Suppressor macrophage treated with lipopolysaccharide for 1 hour (primary cell): Measurements from ENCODE around the gene CSF1R.
A peak's percentile ranks its signal among the peaks of the same experiment; 100 is the strongest.
"Not testable (repeated sequence)": the region's sequence is repeated elsewhere in the genome, so short reads cannot be mapped to it uniquely, and the experiment has no call there.

Source experiments
- DNase-seq, 3 donors: peaks; one replicate each; pipeline ENCODE4 v3.0.0-alpha.2; 2020 to 2022

CSF1R gene

DNA sequence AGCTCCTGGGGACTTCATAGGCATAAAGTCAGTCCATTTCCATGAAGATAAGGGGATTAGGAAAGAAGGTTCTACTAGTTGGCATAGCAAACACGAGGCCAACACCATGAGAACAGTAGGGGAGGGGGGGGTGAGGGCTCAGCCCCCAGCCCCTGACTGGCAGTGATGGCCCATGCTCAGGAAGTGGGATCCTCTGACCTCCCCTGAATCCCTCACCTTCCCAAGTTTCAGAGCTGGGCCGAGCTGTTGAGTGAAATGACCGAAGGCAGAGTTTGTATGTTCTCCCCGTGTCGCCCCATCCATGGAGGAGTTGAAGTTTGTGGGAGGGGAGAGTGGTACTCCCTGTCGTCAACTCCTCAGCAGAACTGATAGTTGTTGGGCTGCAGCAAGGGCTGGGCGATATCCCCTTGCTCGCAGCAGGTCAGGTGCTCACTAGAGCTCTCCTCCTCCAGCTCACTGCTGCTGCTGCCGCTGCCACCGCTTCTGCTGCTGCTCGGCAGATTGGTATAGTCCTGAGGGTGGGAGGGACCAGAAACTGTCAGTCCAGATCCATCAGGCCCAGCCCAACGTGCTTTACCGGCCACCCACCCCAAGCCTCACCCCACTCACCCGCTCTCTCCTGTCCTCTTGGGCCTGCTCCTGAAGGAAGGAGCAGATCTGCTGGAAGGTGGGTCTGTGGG lies 32.5 kb downstream of the CSF1R start:
- DNase-seq: no peak

DNA sequence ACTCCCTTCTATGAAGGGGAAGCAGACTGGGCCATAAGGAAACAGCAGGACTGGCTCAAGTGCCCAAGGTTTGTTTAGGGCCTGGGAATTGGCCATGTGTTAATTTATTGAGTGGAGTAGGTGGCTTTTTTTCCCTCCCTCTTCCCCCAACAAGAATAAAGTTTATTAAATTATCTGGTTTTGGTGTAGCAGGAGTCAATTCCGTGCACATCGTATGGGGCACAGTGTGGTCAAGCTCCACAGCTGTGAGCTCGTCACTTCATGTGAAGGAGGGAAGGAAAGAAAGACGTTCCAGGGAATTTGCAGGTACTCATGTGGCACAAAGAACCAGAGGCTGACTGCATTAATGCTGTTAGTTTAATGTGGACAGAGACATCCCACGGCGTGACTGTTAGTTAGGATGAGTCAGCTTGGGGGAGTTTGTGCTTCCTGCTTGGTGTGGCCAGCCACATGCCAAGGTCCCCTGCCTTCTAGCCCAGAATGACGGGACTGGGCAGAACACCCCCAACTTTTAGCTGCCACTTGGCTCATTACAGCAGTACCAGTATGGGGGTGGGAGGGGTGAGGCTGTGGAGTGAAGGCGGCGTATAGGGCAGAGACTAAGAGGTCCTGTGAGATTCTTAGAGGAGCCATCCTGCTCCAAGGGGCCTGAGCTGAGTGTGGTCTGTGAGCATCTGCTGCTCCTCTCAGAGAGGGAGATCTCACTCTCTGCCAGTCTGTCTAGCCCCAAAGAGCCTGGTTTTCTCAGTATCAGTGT lies 33.2 kb downstream of the CSF1R start:
- DNase-seq: peak; percentile 90 to 95 (median 94)

DNA sequence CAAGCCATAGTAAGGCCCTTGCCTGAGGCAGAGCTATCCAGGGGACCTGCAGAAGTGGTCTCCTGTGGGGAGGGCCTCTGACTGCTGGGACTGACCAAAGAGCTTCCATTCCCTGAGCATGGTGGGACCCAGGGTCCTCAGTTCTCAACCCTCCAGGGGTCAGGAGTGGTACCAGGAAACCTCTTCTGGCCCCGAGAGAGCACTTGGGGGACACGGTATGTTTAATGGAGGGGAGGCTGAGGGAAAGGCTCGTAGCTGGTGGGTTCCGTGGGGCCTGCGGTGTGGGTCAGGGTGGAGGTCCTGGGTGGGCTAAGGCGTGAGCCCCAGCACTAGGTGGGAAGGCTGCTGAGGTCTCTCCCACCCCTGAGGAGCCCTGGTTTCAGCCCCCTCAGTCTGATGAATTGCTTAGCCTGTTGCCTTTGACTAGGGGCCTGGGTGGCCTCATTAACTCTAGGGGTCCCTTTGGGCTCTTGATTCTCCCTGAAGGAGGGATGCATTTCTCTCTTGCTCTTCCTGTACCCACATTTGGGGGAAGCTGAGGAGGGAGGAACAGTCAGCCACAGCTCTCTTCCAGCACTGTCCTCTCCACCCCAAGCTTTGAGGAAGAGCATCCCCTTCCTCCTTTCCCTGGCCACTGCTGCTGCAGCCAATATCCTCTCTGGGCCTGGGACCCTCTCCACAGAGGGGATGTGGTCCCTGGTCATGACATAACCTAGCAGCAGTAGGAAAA lies 34.0 kb downstream of the CSF1R start:
- DNase-seq: peak in 2 of 3 donors; percentile 25 to 29

DNA sequence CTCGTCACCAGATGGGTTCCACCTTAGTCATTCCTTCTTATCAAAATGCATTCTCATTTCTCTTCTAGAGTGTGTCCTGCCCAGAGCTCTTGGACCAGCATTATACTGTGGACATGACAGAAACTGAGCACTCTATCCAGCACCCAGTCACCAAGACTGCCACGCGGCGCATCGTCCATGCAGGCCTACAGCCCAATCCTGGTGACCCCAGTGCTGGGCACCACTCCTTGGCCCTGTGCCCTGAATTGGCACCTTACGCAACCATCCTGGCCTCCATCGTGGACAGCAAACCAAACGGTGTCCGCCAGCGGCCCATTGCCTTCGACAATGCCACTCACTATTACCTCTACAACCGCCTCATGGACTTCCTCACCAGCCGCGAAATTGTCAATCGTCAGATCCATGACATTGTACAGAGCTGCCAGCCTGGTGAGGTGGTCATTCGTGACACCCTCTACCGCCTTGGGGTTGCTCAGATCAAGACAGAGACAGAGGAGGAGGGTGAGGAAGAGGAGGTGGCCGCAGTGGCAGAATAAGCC lies 34.6 kb downstream of the CSF1R start:
- DNase-seq: no peak

DNA sequence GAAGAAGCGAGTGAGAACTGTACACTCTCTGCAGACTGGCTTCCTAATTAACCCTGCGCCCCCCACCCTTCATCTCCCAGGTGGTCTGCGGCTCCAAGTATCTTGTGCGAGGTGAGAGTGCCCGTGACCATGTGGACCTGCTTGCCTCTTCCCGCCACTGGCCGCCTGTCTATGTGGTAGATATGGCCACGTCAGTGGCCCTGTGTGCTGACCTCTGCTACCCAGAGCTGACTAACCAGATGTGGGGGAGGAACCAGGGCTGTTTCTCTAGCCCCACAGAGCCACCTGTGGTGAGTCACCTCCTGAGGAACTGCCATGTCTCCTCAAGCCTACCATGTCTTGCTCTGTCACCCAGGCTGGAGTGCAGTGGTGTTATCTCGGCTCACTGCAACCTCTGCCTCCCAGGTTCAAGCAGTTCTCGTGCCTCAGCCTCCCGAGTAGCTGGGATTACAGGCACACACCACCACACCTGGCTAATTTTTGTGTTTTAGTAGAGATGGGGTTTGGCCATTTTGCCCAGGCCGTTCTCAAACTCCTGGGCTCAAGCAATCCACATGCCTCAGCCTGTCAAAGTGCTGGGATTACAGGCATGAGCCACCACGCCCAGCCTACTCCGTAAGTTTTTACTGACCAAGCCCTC lies 36.1 kb downstream of the CSF1R start:
- peak; percentile 72 to 76 (median 73) for DNase-seq

DNA sequence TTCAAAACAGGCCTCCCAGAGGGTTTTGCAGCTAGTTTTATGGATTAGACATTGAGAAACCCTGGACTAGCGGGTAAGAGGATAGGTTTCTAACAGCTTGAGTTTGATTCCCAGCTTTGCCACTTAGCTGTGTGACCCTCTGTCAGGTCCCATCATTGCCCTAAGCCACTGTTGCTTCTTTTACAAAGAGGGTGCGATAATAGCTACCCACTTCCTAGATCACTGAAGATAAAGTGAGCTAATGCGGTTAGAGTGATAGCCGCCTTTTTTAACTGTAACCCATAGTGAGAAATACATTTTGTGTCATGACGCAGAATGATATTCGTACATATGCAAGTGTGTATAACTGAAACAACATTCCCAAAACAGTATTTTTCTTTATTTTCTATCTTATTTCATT lies 40.3 kb downstream of the CSF1R start:
- no peak for DNase-seq

DNA sequence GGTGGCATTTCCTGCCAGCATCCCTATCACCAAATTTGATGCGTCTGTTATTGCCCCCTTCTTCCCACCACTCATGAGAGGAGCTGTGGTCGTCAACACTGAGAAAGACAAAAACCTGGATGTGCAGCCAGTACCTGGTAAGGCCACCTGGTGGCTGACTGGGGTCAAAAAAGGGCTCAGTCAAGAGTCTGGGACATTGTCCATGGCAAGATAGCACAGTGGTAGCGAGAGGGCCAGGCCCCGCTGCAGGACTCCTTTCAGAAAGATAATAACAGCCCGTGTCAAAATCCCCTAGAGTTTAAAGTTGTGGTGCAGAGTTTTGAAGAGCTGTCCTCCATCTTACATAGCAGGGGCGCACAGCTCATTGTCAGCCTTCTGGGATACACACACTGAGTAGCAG lies 40.8 kb downstream of the CSF1R start:
- DNase-seq: no peak

DNA sequence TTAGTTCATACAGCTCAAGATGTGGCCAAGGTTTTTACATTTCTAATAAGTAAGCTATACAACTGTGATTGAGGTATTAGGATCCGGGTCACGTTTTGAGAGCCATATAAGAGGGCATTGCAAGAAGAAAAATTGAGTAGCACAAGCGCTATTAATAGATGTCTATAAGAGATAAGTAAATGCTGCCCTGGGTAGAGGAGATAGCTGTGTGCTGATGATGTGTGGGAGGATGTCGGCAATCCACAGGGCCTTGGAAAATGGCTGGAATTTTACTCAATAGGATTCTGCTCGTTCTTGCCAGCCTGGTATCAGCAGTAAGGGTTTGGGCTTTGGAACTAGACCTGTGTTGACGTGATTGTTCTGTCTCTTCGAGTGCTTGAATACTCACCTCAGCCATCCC lies 41.6 kb downstream of the CSF1R start:
- no peak for DNase-seq

DNA sequence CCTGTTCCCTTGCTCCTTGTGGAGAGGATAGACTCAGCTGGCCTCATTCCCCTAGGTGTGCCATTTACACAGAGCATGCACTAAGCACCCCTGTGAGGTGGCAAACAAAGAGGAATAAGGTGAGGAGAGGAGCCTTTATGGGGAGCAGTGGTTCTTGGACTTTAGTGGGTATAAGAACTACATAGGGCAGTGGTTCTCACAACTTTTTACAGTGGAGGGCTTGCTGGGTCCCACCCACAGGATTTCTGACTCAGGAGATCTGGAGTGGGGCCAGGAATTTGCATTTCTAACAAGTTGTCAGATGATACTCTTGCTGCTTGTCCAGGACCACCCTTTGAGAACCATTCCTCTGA lies 42.0 kb downstream of the CSF1R start:
- DNase-seq: no peak

DNA sequence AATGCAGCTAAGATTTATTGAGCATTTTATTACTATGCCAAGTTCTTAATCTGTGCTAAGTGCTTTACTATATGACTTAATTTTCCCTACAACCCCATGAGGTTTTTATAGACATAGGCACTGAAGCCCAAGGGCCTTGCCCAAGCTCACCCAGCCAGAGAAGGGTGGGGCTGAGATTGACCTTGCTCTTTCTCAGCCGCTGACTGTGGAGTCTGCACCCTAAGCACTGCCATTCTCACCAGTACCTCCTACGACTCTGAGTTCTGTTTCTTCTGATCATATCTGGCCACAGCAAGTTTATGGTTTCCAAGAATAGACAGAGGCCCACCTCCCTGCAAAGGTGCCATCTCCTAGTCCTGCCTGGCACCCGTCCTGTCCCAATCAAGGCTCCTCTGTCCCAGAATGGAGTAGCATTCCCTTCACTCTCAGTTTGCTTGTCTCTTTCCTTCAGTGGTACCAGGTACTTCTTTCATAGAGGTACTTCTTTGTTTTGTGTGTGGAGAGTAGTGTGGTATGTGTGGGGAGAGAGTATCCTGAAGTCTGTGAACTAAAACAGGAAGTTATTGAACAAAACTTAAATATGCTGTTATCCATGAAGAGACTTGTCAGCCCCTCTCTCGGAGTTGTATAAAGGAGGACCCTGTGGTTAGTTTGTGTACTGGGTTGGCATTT lies 42.6 kb downstream of the CSF1R start:
- DNase-seq: no peak

DNA sequence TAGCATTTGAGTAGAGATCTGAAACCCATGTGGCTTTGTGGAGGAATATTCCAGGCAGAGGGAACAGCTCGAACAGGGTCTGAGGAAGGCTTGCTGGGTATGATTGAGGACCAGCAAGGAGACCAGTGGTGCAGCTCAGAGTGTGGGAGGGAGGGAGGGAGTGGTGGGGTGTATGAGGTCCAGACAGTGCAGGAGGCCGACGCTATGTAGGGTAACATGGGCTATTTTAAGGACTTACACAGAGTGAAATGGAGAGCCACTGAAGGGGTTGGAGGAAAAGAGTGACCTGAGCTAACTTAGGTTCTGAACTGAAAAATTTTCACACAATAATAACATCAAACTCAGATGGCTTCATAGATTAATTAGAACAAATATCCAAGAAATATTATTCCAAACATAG lies 43.9 kb downstream of the CSF1R start:
- DNase-seq: no peak

DNA sequence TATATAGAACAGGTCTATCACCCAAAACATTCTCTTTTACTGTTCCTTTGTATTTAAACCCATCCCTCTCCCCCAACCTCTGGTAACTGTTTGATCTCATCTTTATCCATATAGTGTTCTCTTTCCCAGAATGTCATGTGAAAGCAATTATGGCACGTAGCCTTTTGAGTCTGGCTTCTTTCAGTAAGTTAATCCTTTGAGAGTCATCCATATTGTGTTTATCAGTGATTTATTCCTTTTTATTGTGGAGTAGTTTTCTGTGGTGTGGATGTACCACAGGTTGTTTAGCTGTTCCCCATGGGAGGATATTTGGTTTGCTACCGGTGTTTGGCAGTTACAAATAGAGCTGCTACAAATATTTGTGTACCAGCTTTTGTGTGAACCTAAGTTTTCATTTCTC lies 47.8 kb downstream of the CSF1R start:
- no peak for DNase-seq

DNA sequence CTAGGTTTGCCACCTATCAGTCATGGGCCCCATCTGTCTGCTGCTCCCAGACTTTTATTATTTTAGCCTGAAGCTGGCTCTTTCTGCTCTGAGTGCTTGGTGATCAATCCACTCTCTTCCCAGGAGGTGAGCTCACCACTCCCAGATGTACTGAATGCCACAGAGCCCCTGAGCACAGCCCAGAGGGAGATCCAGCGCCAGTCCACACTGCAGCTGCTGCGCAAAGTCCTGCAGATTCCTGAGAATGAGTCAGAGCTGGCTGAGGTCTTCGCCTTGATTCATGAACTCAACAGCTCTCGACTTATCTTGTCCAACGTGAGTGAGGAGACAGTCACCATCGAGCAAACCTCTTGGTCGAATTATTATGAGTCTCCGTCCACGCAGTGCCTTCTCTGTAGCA lies 49.8 kb downstream of the CSF1R start:
- no peak for DNase-seq

DNA sequence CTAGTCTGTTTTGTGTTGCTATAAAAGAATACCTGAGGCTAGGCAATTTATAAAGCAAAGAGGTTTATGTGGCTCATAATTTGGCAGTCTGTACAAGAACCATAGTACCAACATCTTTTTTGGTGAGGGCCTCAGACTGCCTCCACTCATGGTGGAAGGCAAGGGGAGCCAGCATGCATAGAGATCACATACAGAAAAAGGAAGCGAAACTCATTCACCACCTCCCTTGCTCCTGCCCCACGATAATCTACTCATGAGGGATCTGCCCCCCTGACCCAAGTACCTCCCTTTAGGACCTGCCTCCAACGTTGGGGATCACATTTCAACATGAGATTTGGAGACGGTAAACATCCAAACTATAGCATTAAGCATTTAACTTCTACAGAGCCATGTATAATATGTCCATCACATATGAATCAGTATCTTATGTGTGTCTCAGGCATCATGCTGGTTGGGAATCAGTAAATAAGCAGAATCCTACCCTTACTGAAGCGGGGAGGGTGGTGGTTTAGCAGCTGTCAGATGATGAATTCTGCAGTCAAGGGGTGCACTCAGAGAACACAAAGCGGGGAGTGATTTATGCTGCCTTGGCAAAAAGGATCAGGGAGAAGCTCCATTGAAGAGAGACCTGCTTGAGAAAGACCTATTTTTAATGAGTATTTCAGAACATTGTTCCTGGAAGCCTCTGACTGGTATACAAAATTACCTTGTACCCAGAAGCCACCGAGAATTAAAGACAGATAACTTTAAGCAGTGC lies 51.0 kb downstream of the CSF1R start:
- peak; percentile 36 to 55 (median 43) for DNase-seq

DNA sequence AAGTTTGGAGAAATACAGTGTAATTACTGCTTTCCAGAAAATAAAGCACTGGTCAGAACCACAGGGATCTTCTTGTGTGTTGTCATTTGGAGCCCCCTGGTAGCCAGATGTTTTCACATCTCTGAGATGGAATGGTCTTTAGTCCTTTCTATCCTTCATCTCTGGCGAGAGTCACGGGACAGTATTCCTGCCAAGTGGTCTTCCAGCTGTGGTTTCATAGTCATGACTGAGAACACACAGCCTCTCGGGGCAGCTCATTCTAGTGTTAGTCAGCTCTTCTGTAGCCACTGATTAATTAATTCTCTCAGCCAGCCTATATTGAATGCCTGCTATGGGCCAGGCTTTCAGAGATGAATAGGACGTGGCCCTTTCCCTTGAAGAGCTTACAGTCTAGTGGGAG lies 51.7 kb downstream of the CSF1R start:
- no peak for DNase-seq

DNA sequence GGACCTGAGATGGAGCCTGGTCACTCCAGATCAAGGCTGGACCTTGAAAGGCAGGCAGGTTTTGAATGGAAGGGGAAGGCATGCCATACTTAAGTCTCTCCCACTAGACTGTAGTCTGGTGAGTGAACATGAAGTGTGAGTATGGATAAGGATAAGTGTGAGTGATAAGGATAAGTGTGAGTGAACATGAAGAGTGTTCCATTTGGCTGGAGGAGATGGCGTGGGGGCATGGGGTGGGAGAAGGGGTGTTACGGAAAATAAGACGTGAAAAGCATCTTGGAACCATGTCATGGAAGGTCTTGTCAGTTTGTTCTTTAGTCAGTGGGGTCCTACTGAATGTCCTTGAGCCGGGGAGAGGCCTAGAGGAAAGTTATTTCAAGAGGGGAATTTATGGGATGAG lies 53.0 kb downstream of the CSF1R start:
- no peak for DNase-seq

DNA sequence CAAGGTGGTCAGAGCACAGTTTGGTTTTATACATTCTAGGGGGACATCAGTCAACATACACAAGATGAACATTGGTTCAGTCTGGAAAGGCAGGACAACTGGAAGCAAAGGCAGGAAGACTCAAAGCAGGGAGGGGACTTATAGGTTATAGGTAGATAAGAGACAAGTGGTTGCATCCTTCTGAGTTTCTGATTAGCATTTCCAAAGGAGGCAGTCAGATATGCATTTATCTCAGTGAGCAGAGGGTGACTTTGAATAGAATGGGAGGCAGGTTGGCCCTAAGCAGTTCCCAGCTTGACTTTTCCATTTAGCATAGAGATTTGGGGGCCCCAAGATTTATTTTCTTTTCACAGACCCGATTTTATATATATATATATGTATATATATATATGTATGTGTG lies 58.3 kb downstream of the CSF1R start:
- not testable (repeated sequence) for DNase-seq

DNA sequence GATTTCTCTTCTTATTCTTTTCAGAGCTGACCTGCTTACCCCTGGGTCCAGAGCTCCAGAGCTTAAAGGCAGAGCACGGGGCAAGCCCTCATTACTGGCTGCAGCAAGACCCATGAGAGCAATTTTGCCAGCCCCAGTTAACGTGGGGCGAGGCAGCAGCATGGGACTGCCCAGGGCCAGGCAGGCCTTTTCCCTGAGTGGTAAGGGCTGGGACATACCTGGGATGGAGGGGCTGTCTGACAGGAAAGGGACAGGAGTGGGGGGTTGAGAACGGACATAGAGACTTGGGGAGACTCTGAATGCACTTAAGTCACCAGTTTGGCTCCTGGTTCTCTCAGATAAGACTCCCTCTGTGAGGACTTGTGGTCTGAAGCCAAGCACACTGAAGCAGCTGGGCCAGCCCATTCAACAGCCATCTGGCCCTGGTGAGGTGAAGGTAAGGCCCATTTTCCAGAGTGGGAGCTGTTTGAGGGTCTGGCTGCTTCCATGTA lies 59.6 kb downstream of the CSF1R start:
- no peak for DNase-seq

DNA sequence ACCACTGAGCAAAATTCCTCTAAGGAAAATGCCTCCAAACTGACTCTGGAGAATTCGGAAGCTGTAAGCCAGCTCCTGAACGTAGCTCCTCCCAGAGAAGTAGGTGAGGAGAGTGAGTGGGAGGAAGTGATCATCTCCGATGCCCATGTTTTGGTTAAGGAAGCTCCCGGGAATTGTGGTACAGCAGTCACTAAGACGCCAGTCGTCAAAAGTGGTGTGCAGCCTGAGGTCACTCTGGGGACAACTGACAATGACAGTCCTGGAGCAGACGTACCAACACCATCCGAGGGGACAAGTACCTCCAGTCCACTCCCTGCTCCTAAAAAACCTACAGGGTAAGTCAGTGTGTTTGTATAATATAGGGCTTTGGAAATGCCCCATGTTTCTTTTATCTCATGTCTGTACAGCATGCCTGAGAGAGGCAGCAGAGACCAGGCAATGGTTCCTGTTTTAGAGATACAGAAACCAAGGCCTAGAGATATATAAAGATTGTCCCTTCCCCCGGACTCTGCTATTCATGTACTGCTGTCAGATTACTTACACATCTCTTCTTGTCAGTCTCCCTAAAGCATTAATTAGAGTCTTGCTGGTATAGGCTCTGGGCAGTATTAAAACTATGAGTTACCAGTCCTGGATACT lies 61.9 kb downstream of the CSF1R start:
- DNase-seq: peak; percentile 22 to 36 (median 22)

DNA sequence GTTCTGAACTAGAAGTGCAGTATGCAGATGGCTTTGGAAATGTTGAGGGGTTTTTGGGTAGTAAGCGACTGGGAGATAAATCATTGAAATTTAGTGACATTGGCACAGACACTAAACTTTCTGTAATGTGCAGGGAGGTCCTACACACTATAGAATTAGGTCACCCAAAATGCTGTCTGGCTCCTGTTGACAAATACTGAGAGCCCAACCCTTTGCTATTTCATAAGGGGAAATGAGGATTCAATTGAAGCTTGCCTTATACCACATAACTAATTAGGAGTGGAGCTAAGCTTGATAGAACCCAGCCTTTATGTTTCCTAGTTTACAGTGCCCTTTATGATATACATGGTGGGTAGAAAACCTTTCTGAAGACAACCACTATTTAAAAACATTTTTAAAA lies 63.2 kb downstream of the CSF1R start:
- DNase-seq: no peak

DNA sequence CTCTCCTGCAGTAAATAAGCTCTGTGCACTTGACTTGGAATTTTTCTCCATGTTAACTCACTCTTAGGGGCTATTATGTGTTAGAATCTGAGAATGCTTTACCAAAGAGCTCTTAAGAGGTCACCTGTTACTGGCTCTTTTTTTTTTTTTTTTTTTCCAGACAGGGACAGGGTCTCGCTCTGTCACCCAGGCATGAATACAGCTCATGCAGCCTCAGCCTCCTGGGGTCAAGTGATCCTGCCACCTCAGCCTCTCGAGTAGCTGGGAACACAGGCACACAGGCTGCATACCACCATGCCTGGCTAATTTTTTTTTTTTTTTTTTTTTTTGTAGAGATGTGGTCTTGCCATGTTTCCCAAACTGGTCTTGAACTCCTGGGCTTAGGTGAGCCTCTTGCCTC lies 63.7 kb downstream of the CSF1R start:
- no peak for DNase-seq
